Panc1 (cell line): ENCODE results near the gene TSC1. TPM values are rescaled to one million over a fixed set of nuclear protein-coding genes. Genes with fewer than 3 reads are reported as not detected.

Source experiments
- ATAC-seq: fragments of 200-7000 bp; cut with Tn5 transposase; 2 replicates; pipeline ENCODE4 v1.9.1; 2020; ENCODE audit warnings: mild to moderate bottlenecking, moderate library complexity
- BruUV-seq: library from RNA; stranded (reverse); fragments of 400-500 nt; replicated peaks from 2 replicates; lab custom pipeline; 2021; lab: Mats Ljungman, UMichigan
- CTCF ChIA-PET: fragments of 300-600 bp; sonication (Branson Sonifier 250); formaldehyde crosslinking; loops from one replicate; lab custom pipeline; 2022; ENCODE audit warnings: antibody characterized with exemption; lab: Charles Lee
- POLR2A ChIA-PET: fragments of 300-600 bp; sonication (Branson Sonifier 250); formaldehyde crosslinking; loops from one replicate; lab custom pipeline; 2022; ENCODE audit warnings: antibody characterized with exemption; lab: Charles Lee
- DNase-seq: peaks from one replicate; pipeline ENCODE4 v3.0.0-alpha.2; 2010; ENCODE audit warnings: low read depth, low spot score
- H3K27ac ChIP-seq: 2 replicates; pipeline ENCODE4 v1.5.1; 2011; ENCODE audit warnings: mild to moderate bottlenecking, low read length, inconsistent platforms
- H3K27me3 ChIP-seq: fragments of 200-500 bp; sonication (Bioruptor generic); 2 replicates; pipeline ENCODE4 v1.6.0; 2014; ENCODE audit warnings: low read length, inconsistent platforms; ENCODE audit not compliant: control insufficient read depth, insufficient read depth
- H3K36me3 ChIP-seq: fragments of 200-500 bp; sonication (Bioruptor generic); 2 replicates; pipeline ENCODE4 v1.5.1; 2014; ENCODE audit warnings: inconsistent platforms, mild to moderate bottlenecking, low read length, moderate library complexity; ENCODE audit not compliant: control insufficient read depth, insufficient read depth
- H3K4me1 ChIP-seq: 2 replicates; pipeline ENCODE4 v1.5.1; 2011; ENCODE audit warnings: inconsistent platforms, mild to moderate bottlenecking, low read length, moderate library complexity; ENCODE audit not compliant: control insufficient read depth, insufficient read depth
- H3K4me3 ChIP-seq, 2 experiments: 2 replicates each; pipeline ENCODE4 v1.5.1; 2011 to 2012; ENCODE audit warnings: low read depth in 2 of 2, low read length in 2 of 2, mild to moderate bottlenecking in 2 of 2, inconsistent platforms in 1 of 2, moderate library complexity in 1 of 2
- H3K9me3 ChIP-seq: fragments of 200-500 bp; sonication (Bioruptor generic); 2 replicates; pipeline ENCODE4 v1.5.1; 2014; ENCODE audit warnings: low read depth, mild to moderate bottlenecking, inconsistent platforms, low read length, moderate library complexity; ENCODE audit not compliant: control insufficient read depth, insufficient read depth
- POLR2AphosphoS5 ChIP-seq: IDR thresholded peaks from 2 replicates; pipeline ENCODE4 v1.6.1; 2012; ENCODE audit warnings: mild to moderate bottlenecking, low read depth, low read length, moderate library complexity
- SIN3A ChIP-seq: IDR thresholded peaks from 2 replicates; pipeline ENCODE4 v1.6.1; 2012; ENCODE audit warnings: low read depth, mild to moderate bottlenecking, low read length, moderate library complexity, borderline replicate concordance; ENCODE audit not compliant: insufficient read depth
- TCF7L2 ChIP-seq: IDR thresholded peaks from 2 replicates; pipeline ENCODE4 v1.6.1; 2011; ENCODE audit warnings: mild to moderate bottlenecking, low read depth, low read length, inconsistent platforms
- in situ Hi-C: cut with HindIII; loops from 2 replicates; pipeline ENCODE4 v1.10.0; 2016; ENCODE audit warnings: low sequenced_read_pairs, low pct_unique_long_range_greater_than_20kb
- intact Hi-C: fragments of 100-400 bp; cut with micrococcal nuclease; formaldehyde crosslinking; loops from one replicate; pipeline ENCODE4 v1.10.0; 2022; ENCODE audit not compliant: unreplicated experiment
- total RNA-seq: library from RNA; stranded (reverse); gene quantifications from one replicate; pipeline ENCODE4 v1.2.1, GENCODE V29; 2021; ENCODE audit not compliant: unreplicated experiment
- TF ChIP-seq, protein P1 (sequence below), 2 experiments: IDR thresholded peaks; 2 replicates each; pipeline ENCODE4 v1.6.1; 2011 to 2012; ENCODE audit warnings: low read depth in 2 of 2, control low read depth in 1 of 2, low read length in 1 of 2, mild to moderate bottlenecking in 1 of 2, moderate library complexity in 1 of 2; ENCODE audit not compliant: insufficient read depth in 1 of 2
- TF ChIP-seq, protein P2 (sequence below): fragments of 450-650 bp; IDR thresholded peaks from 2 replicates; pipeline ENCODE4 v1.5.1; 2017; ENCODE audit warnings: mild to moderate bottlenecking

Gene TSC1
- total RNA-seq, 1 experiment from 2014 or later = 27.4 TPM

DNA sequence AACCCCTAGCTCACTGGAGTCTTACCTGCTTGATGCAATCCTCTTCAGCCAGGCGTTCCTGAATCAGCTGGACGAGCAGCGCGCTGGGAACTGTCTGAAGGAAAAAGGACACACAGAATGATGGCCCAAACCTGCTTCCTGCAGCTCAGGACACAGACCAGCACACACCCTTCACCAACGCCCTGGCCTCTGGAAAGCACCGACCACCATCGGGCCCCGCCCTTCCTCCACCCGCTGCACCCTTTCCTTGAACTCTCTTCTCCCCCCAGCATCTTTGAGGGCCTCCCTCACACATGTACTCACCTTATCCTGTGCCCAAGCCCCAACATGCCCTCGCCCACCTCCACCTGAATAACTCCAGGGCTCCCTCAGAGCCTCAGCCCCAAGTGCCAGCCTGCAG, 89.6 kb downstream of the TSC1 start:
- in situ Hi-C loops = no loop called here
- BruUV-seq = no TSS peak
- no peak overlapping the region for H3K27ac ChIP-seq
- CTCF ChIA-PET = interaction anchor here (0.6 kb wide), 1 partner anchor 201 kb away, joined by 3 read pairs; no protein-coding TSS in a partner anchor
- H3K9me3 ChIP-seq = no peaks in the 10 kb centered on the region
- H3K4me3 ChIP-seq = no peak overlapping the region
- ATAC-seq = no peak
- no peaks in the 10 kb centered on the region for H3K27me3 ChIP-seq
- no peak for TF ChIP-seq POLR2AphosphoS5
- TF ChIP-seq, protein P1, sequence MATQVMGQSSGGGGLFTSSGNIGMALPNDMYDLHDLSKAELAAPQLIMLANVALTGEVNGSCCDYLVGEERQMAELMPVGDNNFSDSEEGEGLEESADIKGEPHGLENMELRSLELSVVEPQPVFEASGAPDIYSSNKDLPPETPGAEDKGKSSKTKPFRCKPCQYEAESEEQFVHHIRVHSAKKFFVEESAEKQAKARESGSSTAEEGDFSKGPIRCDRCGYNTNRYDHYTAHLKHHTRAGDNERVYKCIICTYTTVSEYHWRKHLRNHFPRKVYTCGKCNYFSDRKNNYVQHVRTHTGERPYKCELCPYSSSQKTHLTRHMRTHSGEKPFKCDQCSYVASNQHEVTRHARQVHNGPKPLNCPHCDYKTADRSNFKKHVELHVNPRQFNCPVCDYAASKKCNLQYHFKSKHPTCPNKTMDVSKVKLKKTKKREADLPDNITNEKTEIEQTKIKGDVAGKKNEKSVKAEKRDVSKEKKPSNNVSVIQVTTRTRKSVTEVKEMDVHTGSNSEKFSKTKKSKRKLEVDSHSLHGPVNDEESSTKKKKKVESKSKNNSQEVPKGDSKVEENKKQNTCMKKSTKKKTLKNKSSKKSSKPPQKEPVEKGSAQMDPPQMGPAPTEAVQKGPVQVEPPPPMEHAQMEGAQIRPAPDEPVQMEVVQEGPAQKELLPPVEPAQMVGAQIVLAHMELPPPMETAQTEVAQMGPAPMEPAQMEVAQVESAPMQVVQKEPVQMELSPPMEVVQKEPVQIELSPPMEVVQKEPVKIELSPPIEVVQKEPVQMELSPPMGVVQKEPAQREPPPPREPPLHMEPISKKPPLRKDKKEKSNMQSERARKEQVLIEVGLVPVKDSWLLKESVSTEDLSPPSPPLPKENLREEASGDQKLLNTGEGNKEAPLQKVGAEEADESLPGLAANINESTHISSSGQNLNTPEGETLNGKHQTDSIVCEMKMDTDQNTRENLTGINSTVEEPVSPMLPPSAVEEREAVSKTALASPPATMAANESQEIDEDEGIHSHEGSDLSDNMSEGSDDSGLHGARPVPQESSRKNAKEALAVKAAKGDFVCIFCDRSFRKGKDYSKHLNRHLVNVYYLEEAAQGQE (IDR thresholded peaks at IDR 0.05; ENCODE audit: insufficient read depth in 1 of 2, low read depth in 2 of 2, low read length in 1 of 2) = no peak
- TF ChIP-seq SIN3A = no peak
- no peak for TF ChIP-seq TCF7L2
- TF ChIP-seq, protein P2, sequence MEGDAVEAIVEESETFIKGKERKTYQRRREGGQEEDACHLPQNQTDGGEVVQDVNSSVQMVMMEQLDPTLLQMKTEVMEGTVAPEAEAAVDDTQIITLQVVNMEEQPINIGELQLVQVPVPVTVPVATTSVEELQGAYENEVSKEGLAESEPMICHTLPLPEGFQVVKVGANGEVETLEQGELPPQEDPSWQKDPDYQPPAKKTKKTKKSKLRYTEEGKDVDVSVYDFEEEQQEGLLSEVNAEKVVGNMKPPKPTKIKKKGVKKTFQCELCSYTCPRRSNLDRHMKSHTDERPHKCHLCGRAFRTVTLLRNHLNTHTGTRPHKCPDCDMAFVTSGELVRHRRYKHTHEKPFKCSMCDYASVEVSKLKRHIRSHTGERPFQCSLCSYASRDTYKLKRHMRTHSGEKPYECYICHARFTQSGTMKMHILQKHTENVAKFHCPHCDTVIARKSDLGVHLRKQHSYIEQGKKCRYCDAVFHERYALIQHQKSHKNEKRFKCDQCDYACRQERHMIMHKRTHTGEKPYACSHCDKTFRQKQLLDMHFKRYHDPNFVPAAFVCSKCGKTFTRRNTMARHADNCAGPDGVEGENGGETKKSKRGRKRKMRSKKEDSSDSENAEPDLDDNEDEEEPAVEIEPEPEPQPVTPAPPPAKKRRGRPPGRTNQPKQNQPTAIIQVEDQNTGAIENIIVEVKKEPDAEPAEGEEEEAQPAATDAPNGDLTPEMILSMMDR = no peak
- no peaks in the 10 kb centered on the region for H3K36me3 ChIP-seq
- H3K4me1 ChIP-seq = no peaks in the 10 kb centered on the region
- intact Hi-C loops = no loop called here
- POLR2A ChIA-PET = interaction anchor here (0.6 kb wide), 1 partner anchor 550 kb away, joined by 3 read pairs; no protein-coding TSS in a partner anchor
- no peak for DNase-seq

DNA sequence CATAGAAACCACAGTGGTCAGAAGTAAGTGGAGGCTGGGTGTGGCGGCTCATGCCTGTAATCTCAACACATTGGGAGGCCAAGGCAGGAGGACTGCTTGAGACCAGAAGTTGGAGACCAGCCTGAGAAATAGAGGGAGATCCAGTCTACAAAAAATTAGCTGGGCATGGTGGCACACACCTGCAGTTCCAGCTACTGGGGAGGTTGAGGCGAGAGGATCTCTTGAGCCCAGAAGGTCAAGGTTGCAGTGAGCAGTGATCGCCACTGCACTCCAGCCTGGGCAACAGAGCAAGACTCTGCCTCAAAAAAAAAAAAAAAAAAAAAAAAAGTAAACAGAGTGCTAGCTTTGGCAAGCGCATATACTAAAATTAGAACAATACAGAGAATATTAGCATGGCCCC, 90.9 kb downstream of the TSC1 start:
- no peaks in the 10 kb centered on the region for H3K27me3 ChIP-seq
- H3K27ac ChIP-seq = no peak overlapping the region
- DNase-seq = no peak
- TF ChIP-seq, protein P2 = no peak
- TF ChIP-seq SIN3A = no peak
- TF ChIP-seq TCF7L2 = no peak
- TF ChIP-seq, protein P1 (IDR thresholded peaks at IDR 0.05; ENCODE audit: insufficient read depth in 1 of 2, low read depth in 2 of 2, low read length in 1 of 2) = no peak
- TF ChIP-seq POLR2AphosphoS5 = no peak
- in situ Hi-C loops (no loop called here), intact Hi-C loops (no loop called here)
- H3K9me3 ChIP-seq = no peaks in the 10 kb centered on the region
- no peaks in the 10 kb centered on the region for H3K4me1 ChIP-seq
- no peak overlapping the region for H3K4me3 ChIP-seq
- BruUV-seq = no TSS peak
- ATAC-seq = no peak
- H3K36me3 ChIP-seq = no peaks in the 10 kb centered on the region
- ChIA-PET CTCF (no interaction called here), POLR2A (no interaction called here)
